Karpas-422 (cell line): ENCODE measurements around the gene SUMF1. TPM values are rescaled to one million over a fixed set of nuclear protein-coding genes. Genes with fewer than 3 reads are reported as not detected.

Source experiments
- DNase-seq: peaks from one replicate; pipeline ENCODE4 v3.0.0-alpha.2; 2015
- H2AFZ ChIP-seq: fragments of 200-600 bp; sonication (generic); 2 replicates; pipeline ENCODE4 v1.6.1; 2014; ENCODE audit warnings: antibody characterized with exemption, low read length, mixed read lengths
- H3K27ac ChIP-seq: fragments of 200-600 bp; sonication (generic); 2 replicates; pipeline ENCODE4 v1.5.1; 2014; ENCODE audit warnings: mild to moderate bottlenecking, low read length, moderate library complexity
- H3K27me3 ChIP-seq: fragments of 200-600 bp; sonication (generic); 2 replicates; pipeline ENCODE4 v1.6.1; 2014; ENCODE audit warnings: low read length, mixed read lengths
- H3K36me3 ChIP-seq: fragments of 200-600 bp; sonication (generic); 2 replicates; pipeline ENCODE4 v1.6.1; 2014; ENCODE audit warnings: low read length, mixed read lengths; ENCODE audit not compliant: insufficient read depth
- H3K4me1 ChIP-seq: fragments of 200-600 bp; sonication (generic); 2 replicates; pipeline ENCODE4 v1.6.1; 2014; ENCODE audit warnings: mild to moderate bottlenecking, low read length, mixed read lengths
- H3K4me2 ChIP-seq: fragments of 200-600 bp; sonication (generic); 2 replicates; pipeline ENCODE4 v1.6.1; 2014; ENCODE audit warnings: low read length, low read depth, mild to moderate bottlenecking; ENCODE audit not compliant: poor library complexity, severe bottlenecking
- H3K4me3 ChIP-seq: fragments of 200-600 bp; sonication (generic); 2 replicates; pipeline ENCODE4 v1.5.1; 2014; ENCODE audit warnings: mild to moderate bottlenecking, antibody characterized with exemption, low read length, mixed read lengths
- H3K79me2 ChIP-seq: fragments of 200-600 bp; sonication (generic); 2 replicates; pipeline ENCODE4 v1.6.1; 2014; ENCODE audit warnings: mild to moderate bottlenecking, low read length, mixed read lengths
- H3K9ac ChIP-seq: fragments of 200-600 bp; sonication (generic); 2 replicates; pipeline ENCODE4 v1.6.0; 2014; ENCODE audit warnings: low read length
- H3K9me2 ChIP-seq: fragments of 200-600 bp; sonication (generic), shearing (Covaris generic); replicated peaks from 2 replicates; pipeline ENCODE4 v1.6.0; 2014; ENCODE audit warnings: mild to moderate bottlenecking, low read length, moderate library complexity; ENCODE audit not compliant: insufficient read depth
- H3K9me3 ChIP-seq: fragments of 300-700, 200-600 bp; sonication (generic); 2 replicates; pipeline ENCODE4 v1.6.1; 2014; ENCODE audit warnings: low read length, mixed read lengths
- H4K20me1 ChIP-seq: fragments of 200-600 bp; sonication (generic); 2 replicates; pipeline ENCODE4 v1.6.1; 2014; ENCODE audit warnings: mild to moderate bottlenecking, antibody characterized with exemption, low read length, low read depth; ENCODE audit not compliant: insufficient read depth
- total RNA-seq: library from RNA; depleted of rRNA; stranded (reverse); fragments of >200 nt; shearing (Covaris generic); gene quantifications from 2 replicates; pipeline ENCODE4 v1.2.3, GENCODE V29; 2014; ENCODE audit warnings: low replicate concordance

SUMF1 gene
- total RNA-seq, 1 experiment from 2014 or later, result 13.5 TPM

DNA sequence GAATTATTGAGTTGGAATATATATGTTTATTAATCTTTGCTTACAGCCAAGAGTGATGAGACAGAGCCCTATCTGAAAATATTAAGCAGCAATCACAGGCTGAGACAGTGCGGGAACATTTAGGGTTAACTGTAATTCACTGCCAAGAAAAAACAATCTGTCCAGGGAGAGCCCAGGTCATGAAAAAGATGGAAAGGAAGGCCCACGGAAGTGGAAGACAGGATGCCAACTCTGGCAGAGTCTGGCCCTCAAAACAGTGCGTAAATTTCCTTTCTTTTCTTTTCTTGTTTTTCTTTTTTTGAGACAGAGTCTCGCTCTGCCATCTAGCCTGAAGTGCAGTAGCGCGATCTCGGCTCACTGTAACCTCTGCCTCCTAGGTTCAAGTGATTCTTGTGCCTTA lies 67.6 kb downstream of the SUMF1 start:
- no peak for DNase-seq
- H3K9ac ChIP-seq, result no peak overlapping the region
- H2AFZ ChIP-seq, result no peak overlapping the region
- no peaks in the 10 kb centered on the region for H3K9me2 ChIP-seq
- no peaks in the 10 kb centered on the region for H3K9me3 ChIP-seq
- no peaks in the 10 kb centered on the region for H3K27me3 ChIP-seq
- no peaks in the 10 kb centered on the region for H3K4me1 ChIP-seq
- no peak overlapping the region for H3K4me2 ChIP-seq
- H3K4me3 ChIP-seq, result no peak overlapping the region
- no peaks in the 10 kb centered on the region for H4K20me1 ChIP-seq
- no peak overlapping the region for H3K27ac ChIP-seq
- H3K36me3 ChIP-seq, result no peaks in the 10 kb centered on the region
- H3K79me2 ChIP-seq, result no peaks in the 10 kb centered on the region

DNA sequence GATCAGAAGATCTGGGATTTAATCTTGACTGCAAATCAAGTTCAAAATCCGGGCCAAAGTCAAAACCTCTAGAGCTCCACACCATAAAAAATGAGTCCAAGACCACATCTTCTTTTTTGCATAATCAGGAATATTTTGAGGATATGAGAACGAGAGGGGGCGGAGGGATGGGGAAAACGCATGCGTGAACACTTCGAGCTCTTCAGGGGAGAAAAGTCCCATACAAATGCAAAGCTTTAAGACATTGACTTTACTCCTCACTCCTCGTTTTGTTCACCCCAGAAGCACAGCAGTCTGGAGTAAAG lies 68.2 kb downstream of the SUMF1 start:
- Histone ChIP-seq H3K9me3 (no peaks in the 10 kb centered on the region), H3K4me2 (no peak overlapping the region), H3K4me3 (no peak overlapping the region), H3K27ac (no peak overlapping the region), H2AFZ (no peak overlapping the region), H3K9me2 (no peaks in the 10 kb centered on the region), H3K27me3 (no peaks in the 10 kb centered on the region), H3K36me3 (no peaks in the 10 kb centered on the region), H3K4me1 (no peaks in the 10 kb centered on the region), H3K9ac (no peak overlapping the region), H4K20me1 (no peaks in the 10 kb centered on the region), H3K79me2 (no peaks in the 10 kb centered on the region)
- DNase-seq, result no peak

DNA sequence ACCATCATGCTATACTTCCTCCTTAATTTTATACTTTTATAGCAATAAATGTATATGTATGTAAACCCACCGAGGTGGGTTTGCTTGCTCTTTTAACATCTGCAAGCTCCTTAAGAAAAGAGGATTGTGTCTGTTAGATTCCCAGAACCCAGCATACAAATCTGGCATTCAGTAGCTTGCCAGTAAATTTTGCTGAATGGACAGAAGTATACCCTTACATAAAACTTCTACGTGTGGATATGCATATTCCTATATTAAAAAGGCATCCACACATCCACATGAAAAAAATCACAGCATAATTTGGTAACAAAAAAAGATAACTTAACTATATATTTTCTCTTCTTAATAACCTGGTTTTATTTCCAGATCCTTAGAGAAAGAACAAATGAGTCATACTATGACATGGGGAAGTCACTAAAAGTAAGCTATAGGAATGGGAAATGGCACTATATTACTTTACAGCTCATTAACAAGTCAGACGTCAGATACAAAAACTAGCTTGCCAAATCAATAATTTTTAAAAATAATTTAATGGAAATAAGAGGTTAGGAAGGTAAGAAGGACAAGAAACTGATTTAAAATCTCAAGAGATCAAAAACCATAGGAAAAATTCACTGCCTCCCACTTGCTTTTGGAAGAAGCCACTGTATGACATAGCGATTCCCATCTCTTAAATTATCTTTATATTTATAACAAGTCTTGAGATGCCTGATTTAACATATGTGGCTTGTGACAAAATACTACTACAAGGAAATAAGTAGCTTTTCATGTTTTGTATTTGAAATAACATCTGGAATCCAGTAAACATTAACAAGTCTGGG lies 68.7 kb downstream of the SUMF1 start:
- Histone ChIP-seq H3K36me3 (no peaks in the 10 kb centered on the region), H3K9ac (no peak overlapping the region), H3K4me2 (no peak overlapping the region), H2AFZ (no peak overlapping the region), H3K27me3 (no peaks in the 10 kb centered on the region), H3K79me2 (no peaks in the 10 kb centered on the region), H3K4me1 (no peaks in the 10 kb centered on the region), H3K27ac (no peak overlapping the region), H3K9me2 (no peaks in the 10 kb centered on the region), H3K4me3 (no peak overlapping the region), H4K20me1 (no peaks in the 10 kb centered on the region), H3K9me3 (no peaks in the 10 kb centered on the region)
- no peak for DNase-seq

DNA sequence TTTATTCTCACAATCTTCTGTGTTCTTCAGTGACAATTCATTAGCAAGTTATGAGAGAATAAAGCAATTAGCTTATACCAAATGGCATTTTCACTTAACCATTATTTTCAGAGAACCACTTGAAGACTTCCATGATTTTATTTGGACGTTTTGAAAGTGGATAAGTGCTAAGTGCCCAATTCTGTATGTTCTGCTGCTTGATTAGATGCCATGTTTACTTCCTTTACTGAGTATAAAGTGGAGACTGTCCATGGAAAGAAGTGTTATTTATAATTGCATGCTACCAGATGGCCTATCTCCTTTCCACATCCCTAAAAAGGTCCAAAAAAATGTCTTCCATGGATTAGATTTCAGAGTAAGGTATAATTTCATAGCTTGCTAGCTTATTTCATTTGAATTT lies 69.6 kb downstream of the SUMF1 start:
- Histone ChIP-seq H3K4me2 (no peak overlapping the region), H3K79me2 (no peaks in the 10 kb centered on the region), H3K36me3 (no peaks in the 10 kb centered on the region), H3K4me3 (no peak overlapping the region), H3K27ac (no peak overlapping the region), H4K20me1 (no peaks in the 10 kb centered on the region), H3K9me2 (no peaks in the 10 kb centered on the region), H3K9ac (no peak overlapping the region), H3K27me3 (no peaks in the 10 kb centered on the region), H3K9me3 (no peaks in the 10 kb centered on the region), H3K4me1 (no peaks in the 10 kb centered on the region), H2AFZ (no peak overlapping the region)
- DNase-seq, result no peak

DNA sequence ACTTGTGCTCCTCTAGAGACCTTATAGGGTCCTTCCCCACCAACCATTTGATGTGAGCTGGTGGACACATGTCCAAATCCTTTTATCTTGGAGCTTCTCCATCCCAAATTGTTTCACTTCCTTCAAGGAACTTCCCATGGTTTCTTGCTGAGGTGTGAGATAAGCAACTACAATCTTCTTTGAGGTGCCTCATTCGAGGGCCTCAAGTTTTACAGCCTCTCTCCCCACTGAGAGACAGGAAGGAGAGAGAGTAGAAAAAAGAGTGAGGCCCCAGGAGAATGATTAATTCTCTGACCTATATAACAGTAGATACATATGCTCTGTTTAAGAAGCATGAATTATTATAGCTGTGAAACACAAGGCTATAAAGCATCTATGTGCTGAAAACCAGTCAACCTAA lies 70.5 kb downstream of the SUMF1 start:
- Histone ChIP-seq H3K4me1 (no peaks in the 10 kb centered on the region), H4K20me1 (no peaks in the 10 kb centered on the region), H3K36me3 (no peaks in the 10 kb centered on the region), H3K9me3 (no peaks in the 10 kb centered on the region), H3K4me2 (no peak overlapping the region), H3K9me2 (no peaks in the 10 kb centered on the region), H3K4me3 (no peak overlapping the region), H3K79me2 (no peaks in the 10 kb centered on the region), H2AFZ (no peak overlapping the region), H3K27ac (no peak overlapping the region), H3K27me3 (no peaks in the 10 kb centered on the region), H3K9ac (no peak overlapping the region)
- DNase-seq, result no peak

DNA sequence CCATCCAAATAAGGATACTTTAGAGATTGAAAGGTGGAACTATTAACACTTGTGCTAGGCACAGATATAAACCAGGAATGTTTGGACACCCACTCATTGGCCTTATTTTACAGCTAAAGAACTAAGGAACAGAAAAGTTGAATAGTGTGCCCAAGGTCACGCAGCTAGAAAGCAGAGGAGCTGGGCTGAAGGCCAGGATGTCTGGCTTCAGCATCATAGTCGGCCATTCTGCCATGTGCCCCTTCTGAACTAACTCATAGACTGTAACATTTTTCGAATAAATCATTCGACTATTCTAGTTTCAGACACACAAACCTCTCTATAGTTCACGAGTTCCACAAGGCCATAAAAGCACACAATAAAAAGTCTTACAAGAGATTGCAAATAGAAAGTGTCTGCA lies 71.1 kb downstream of the SUMF1 start:
- H3K4me3 ChIP-seq, result no peak overlapping the region
- no peak overlapping the region for H3K27ac ChIP-seq
- no peaks in the 10 kb centered on the region for H3K4me1 ChIP-seq
- H2AFZ ChIP-seq, result no peak overlapping the region
- no peak overlapping the region for H3K4me2 ChIP-seq
- no peaks in the 10 kb centered on the region for H3K27me3 ChIP-seq
- DNase-seq, result no peak
- no peaks in the 10 kb centered on the region for H3K79me2 ChIP-seq
- H3K9me2 ChIP-seq, result no peaks in the 10 kb centered on the region
- H3K9me3 ChIP-seq, result no peaks in the 10 kb centered on the region
- H4K20me1 ChIP-seq, result no peaks in the 10 kb centered on the region
- no peak overlapping the region for H3K9ac ChIP-seq
- no peaks in the 10 kb centered on the region for H3K36me3 ChIP-seq

DNA sequence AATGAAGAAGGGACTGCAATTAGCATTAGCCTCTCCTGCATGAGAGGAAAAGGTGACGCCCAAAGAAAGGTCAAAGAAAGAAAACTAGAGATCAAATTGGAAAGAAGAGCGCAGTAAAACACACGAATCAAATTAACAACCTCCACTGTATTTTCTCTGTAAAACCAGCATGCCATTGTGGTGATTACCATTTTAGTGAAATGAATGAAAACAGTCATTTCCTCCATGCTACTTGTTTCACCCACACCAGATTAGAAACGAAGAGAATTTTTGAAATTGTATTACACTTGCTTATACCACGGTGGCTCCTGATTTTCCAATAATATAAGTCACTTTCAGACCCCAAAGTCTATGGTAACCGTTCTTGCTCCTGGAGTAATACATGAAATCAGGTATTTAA lies 71.6 kb downstream of the SUMF1 start:
- no peaks in the 10 kb centered on the region for H3K27me3 ChIP-seq
- no peak overlapping the region for H3K27ac ChIP-seq
- DNase-seq, result no peak
- H3K9me2 ChIP-seq, result no peaks in the 10 kb centered on the region
- no peak overlapping the region for H3K9ac ChIP-seq
- H3K4me3 ChIP-seq, result no peak overlapping the region
- no peaks in the 10 kb centered on the region for H3K4me1 ChIP-seq
- H3K4me2 ChIP-seq, result no peak overlapping the region
- H4K20me1 ChIP-seq, result no peaks in the 10 kb centered on the region
- H3K9me3 ChIP-seq, result no peaks in the 10 kb centered on the region
- H3K36me3 ChIP-seq, result no peaks in the 10 kb centered on the region
- no peak overlapping the region for H2AFZ ChIP-seq
- H3K79me2 ChIP-seq, result no peaks in the 10 kb centered on the region

DNA sequence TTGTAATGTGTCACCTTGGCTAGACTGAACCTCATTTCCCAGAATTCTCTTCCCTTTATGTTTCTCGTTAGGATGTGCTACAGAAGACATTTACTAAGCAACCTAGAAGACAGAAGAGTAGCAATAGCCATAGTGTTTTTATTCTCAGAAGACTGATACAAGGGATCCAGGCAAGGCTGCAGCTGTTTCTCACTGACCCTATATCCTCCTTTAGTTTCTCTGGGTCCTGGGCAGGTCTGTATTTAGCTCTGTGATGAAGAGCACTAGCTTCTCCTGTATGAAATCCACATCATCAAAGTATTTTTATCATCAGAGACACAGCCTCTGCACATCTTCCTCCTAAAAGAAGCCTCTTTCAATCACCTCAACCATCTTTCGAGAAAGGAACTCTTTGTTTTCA lies 72.5 kb downstream of the SUMF1 start:
- Histone ChIP-seq H3K9me2 (no peaks in the 10 kb centered on the region), H3K4me3 (no peak overlapping the region), H3K9ac (no peak overlapping the region), H3K36me3 (no peaks in the 10 kb centered on the region), H3K4me1 (no peaks in the 10 kb centered on the region), H3K27ac (no peak overlapping the region), H2AFZ (no peak overlapping the region), H4K20me1 (no peaks in the 10 kb centered on the region), H3K27me3 (no peaks in the 10 kb centered on the region), H3K4me2 (no peak overlapping the region), H3K79me2 (no peaks in the 10 kb centered on the region), H3K9me3 (no peaks in the 10 kb centered on the region)
- DNase-seq, result no peak

DNA sequence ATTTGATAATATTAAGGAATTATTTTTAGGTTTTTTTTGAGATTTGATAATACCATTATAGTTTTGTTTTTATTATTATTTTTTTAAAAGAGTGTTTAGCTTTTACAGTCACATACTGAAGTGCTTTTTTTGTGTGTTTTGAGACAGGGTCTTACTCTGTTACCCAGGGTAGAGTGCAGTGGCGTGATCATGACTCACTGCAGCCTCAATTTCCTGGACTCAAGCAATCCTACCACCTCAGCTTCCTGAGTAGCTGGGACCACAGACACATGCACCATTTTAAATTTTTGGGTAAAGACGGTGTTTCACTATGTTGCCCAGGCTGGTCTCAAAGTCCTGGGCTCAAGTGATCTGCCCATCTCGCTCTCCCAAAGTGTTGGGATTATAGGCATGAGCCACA lies 73.0 kb downstream of the SUMF1 start:
- no peak overlapping the region for H3K4me2 ChIP-seq
- H3K27ac ChIP-seq, result no peak overlapping the region
- no peak for DNase-seq
- no peak overlapping the region for H2AFZ ChIP-seq
- no peaks in the 10 kb centered on the region for H3K79me2 ChIP-seq
- no peaks in the 10 kb centered on the region for H3K9me3 ChIP-seq
- no peaks in the 10 kb centered on the region for H3K4me1 ChIP-seq
- no peaks in the 10 kb centered on the region for H3K36me3 ChIP-seq
- H3K4me3 ChIP-seq, result no peak overlapping the region
- H4K20me1 ChIP-seq, result no peaks in the 10 kb centered on the region
- H3K9ac ChIP-seq, result no peak overlapping the region
- H3K27me3 ChIP-seq, result no peaks in the 10 kb centered on the region
- no peaks in the 10 kb centered on the region for H3K9me2 ChIP-seq
